Stimulated activated CD8-positive, alpha-beta memory T cell treated with anti-CD3 and anti-CD28 coated beads, Interleukin-12 subunit alpha, Interleukin-12 subunit beta, amount 100 ng/mL, for 4 hours (primary cell): ENCODE results near the gene TRPT1.

ENCODE experiments used
- DNase-seq: peaks from one replicate; pipeline ENCODE4 v3.0.0-alpha.2; 2020; ENCODE audit warnings: low read depth

The TRPT1 gene

GRCh38 chr11:64230171-64230984 lies 4.4 kb upstream of the TRPT1 start, which contains the start of gene DNAJC4:
DNAJC4 (plus strand) TSS chr11:64230548; CDS start chr11:64230855, 307 bp downstream.
- DNase-seq: peak; percentile 75

- DNase-seq: no peak
Measured at GRCh38 chr11:64229744-64230170, 3.8 kb upstream of the TRPT1 start.

- DNase-seq: no peak
Measured at GRCh38 chr11:64229090-64229743, 3.2 kb upstream of the TRPT1 start.

- no peak for DNase-seq
Measured at GRCh38 chr11:64227405-64227956, 1.5 kb upstream of the TRPT1 start.

- DNase-seq: peak; percentile 39
Measured at GRCh38 chr11:64226507-64227051, 593 bp upstream of the TRPT1 start.

DNA sequence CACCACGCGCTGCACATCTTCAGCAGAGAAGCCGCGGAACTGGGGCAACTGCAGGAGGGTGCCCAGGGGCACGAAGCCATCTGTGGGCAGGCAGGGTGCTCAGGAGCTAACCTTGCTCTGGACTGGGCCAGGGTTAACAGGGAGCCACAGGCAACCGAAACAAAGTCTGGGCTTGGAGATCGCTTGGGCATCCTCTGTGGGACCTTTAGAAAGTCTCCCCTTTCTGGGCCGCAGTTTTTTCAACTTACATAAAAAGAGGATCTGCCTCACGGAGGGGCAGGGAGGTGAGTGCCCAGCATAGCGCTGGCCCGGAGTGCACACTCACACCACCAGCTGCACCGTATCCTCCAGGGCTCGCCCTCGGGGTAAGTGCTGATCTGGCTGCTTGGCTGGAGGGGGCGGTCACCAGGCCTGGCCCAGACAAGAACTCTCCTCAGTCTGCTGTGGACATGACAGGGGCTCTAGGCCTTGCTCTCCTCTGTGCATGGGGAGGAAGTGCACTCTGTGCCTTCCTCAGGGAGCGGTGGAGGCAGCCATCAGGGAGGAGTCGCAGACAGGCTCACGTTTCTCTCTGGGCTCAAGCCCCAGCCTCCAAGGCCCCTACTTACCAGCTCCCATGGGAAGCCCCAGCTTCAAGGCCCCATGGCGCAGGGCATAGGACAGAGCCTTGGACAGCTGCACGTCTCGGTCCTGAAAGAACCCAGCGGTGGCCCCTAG lies 937 bp downstream of the TRPT1 start:
- no peak for DNase-seq

DNA sequence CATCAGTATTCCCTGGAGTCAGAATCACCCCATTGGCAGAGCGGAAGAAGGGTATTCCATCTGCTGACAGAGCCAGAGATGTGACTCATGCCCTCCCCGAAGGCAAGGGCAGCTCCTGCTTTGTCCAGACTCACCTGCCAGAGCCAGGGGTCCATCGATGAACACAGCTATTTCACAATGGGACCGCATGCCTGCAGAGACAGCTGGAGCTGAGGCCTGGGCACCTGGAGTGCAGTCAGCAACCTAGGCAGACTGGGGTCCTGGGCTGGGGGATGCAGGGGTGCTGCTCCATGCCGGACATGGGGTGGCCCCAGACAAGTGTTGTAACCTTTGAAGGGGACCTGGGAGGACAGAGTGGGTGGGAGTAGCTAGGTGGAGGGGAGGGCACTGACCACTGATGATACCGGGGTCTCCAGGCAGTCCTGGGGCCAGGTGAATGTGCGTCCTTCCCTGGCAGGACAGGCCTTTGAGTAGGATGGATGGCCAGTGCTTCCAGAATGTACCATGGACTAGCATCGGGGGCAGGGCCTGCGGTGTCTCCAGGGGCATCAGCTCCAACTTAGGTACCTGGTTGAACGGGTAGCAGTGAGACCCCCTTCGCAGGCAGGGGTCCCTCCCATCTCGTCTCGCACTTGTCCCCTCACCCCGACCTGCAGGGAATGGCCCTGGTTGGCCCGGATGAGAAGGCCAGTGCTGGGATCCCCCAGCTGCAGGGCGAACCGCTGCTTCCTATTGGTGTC lies 1.7 kb downstream of the TRPT1 start:
- no peak for DNase-seq

- no peak for DNase-seq
Measured at GRCh38 chr11:64223001-64223651, 2.9 kb downstream of the TRPT1 start.

DNA sequence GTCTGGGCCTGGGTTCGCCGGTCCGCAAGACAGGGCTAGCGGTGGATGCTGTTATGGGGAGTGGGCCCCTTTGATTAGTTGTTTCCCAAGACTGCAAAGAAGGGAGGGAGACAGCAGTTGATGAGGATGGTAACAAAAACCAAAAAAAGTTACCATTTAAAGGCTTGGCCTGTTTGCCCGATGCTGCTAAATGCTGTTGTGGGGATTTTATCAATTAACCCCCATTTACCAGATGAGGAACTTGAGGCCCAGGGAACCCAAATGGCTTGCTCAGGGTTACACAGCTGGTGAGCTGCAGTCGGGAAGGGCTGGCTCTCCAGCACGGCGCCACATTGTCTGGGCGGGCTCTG lies 3.4 kb downstream of the TRPT1 start:
- DNase-seq: no peak

DNA sequence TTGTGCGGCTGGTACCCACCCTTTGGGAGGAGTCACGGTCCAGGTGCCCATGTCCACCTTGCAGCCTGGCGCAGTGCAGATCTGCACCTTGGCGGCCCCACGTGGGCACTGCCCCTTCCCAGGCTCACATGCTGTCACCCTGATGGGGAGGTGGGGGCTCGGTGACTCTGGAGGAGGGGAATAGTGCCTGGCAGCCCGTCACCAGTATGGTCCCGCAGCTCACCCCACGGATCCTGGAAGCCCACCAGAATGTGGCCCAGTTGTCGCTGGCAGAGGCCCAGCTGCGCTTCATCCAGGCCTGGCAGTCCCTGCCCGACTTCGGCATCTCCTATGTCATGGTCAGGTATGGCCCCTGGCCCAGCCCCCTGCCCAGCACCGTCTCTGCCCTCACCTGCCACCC lies 5.2 kb downstream of the TRPT1 start:
- DNase-seq: no peak

DNA sequence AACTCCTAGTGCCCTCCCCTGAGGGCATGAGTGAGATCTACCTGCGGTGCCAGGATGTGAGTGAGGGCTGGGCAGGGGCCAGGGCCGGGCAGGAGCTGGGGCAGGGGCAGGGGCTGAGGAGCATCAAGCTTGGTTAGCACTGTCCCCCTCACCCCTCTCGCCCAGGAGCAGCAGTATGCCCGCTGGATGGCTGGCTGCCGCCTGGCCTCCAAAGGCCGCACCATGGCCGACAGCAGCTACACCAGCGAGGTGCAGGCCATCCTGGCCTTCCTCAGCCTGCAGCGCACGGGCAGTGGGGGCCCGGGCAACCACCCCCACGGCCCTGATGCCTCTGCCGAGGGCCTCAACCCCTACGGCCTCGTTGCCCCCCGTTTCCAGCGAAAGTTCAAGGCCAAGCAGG lies 5.7 kb downstream of the TRPT1 start:
- no peak for DNase-seq

DNA sequence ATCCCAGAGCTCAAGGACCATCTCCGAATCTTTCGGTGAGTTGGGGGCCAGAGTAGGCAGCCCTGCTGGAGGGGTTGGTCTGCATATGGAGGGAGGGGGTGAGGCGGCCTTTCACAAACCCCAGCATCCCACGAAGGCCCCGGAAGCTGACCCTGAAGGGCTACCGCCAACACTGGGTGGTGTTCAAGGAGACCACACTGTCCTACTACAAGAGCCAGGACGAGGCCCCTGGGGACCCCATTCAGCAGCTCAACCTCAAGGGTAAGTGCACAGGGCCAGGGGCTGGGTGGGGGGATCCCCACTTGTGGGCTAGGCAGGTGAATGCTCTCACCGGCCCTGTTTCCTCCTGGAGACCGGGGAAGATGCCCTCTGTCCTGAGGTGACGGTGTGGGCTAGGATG lies 6.2 kb downstream of the TRPT1 start:
- no peak for DNase-seq

GRCh38 chr11:64219354-64219684 lies 6.7 kb downstream of the TRPT1 start:
- DNase-seq: no peak

- no peak for DNase-seq
Measured at GRCh38 chr11:64218628-64219353, 7.2 kb downstream of the TRPT1 start.

DNA sequence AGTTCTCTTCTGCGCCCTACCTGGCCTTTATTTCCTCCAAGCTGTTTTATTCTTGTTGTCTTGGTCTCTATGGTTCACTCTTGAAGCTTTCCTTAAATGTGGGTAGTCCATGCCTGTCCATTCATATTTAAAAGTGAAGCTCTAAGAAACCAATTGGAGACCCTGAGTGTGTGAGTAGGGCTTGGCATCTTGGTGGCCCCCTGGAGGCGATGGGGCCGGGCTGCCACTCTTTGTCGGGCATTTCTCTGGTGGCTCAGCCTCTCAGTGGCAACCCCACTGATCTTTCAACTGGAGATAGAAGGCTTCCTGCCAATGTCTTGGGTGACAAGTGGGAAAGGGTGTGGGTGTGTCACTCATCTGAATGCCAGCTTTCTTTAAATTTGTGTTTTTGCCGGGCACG lies 9.1 kb downstream of the TRPT1 start:
- DNase-seq: no peak

DNA sequence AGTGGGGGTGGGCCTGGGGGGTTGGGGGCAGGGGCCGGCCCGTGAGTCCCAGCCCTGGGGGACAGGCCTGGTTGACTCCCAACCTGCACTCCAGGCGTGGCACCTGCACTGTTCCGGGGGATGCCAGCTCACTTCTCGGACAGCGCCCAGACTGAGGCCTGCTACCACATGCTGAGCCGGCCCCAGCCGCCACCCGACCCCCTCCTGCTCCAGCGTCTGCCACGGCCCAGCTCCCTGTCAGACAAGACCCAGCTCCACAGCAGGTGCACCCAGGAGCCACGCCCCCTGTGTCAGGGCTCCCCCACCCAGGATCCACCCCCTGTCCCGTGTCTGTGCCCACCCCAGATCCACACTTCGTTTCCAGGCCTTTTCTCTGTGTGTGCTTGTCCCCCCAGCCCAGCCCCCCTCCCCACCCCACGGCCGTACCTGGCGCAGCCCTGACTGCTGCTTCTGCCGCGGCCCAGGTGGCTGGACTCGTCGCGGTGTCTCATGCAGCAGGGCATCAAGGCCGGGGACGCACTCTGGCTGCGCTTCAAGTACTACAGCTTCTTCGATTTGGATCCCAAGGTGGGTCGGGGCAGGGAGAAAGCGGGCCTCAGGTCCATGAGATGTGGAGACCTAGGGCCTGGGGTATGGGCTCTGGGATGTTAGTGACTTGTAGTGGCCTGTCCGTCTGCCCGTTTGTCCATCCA lies 14.7 kb downstream of the TRPT1 start:
- no peak for DNase-seq

- DNase-seq: no peak
Measured at GRCh38 chr11:64210301-64211020, 15.5 kb downstream of the TRPT1 start.

DNA sequence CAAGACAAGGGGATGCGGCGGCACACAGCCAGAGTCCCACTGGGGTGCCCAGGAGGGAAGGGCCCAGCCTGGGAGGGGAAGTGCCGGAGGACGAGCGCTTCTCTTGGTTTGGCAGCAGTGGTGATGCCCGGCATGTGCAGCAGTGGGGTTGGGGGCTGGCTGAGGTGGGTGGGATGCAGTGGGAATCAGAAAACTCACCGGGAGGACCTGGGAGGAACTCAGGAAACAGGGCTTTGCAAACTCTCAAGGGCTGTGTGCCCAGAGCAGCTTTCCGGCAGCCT lies 16.5 kb downstream of the TRPT1 start:
- no peak for DNase-seq

DNA sequence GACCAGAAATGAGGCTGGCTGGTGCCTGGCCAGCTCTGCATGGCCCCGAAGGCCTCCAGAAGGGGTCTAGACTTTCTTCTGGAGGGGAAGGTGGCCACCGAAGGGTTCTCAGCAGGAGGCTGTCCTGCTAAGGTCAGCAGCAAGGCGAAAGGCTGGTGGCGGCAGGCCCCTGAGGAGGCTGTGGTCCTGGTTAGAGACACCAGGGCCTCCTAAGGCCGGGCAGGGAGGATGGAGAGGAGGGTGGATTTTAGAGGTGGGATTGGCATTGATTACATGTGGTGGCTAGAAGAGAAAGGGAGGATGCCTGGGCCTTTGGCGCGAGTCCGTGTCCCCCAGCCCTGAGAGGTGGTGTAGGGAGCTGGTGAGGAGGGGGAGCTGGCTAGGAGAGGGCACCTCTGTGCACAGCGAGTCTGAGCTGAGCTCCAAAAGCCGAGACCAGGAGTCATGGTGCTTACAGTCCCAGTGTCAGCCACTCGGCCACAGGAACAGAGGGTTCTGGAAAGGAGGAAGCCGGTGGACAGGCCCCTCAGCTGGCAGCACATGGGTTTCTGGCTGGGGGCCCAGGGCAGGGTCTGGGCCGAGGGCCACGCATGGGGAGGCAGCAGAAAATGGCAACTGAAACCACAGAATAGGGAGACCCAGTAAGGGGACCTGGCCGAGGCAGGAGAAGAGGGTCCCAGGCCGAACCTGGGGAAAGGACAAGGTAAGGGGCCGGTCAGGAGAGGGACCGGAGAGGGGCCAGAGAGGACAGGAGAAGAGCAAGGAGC lies 17.0 kb downstream of the TRPT1 start:
- DNase-seq: no peak
